ENCODE measurements around the gene FFAR3.

DNA sequence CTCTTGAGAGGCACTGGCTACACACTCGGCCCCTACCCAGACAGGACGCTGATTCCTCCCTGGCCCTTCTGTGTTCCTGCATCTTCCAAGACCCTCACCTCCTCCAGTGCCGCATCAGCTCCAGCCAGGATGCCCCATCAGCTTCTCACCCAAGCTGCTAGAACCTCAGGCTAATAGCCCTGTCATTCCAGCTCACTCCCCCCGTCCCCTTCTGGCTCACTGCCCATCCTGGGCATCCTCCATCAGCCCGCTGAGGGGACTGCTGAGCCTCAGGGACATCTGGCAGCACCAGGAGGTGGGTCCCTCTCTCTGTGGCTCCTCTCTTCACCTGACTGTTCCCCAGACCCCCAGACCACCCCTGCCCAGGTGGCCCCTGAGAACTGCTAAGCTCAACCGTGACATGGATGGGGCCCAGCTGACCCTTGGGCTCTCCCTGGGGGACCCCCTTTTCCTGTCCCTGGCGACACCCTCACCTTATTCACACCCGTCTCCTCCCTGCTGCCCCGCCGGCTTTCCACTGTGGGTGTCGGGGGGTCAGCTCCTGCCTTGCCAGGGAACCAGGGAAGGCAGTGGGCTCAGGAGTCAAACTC is 4.8 kb downstream of the FFAR3 start:
- TF ChIP-seq CTCF (IDR thresholded peaks at IDR 0.05), result no peak
- TF ChIP-seq POLR2A (IDR thresholded peaks at IDR 0.05), result no peak
- TF ChIP-seq POLR2AphosphoS5 (IDR thresholded peaks at IDR 0.05), result no peak
